Panc1 (cell line): ENCODE measurements around the gene WDR93.

Source experiments
- POLR2AphosphoS5 ChIP-seq: IDR thresholded peaks from 2 replicates; pipeline ENCODE4 v1.6.1; 2012; ENCODE audit warnings: mild to moderate bottlenecking, low read depth, low read length, moderate library complexity
- TF ChIP-seq, protein P1 (sequence below), 2 experiments: IDR thresholded peaks; 2 replicates each; pipeline ENCODE4 v1.6.1; 2011 to 2012; ENCODE audit warnings: low read depth in 2 of 2, control low read depth in 1 of 2, low read length in 1 of 2, mild to moderate bottlenecking in 1 of 2, moderate library complexity in 1 of 2; ENCODE audit not compliant: insufficient read depth in 1 of 2
- TF ChIP-seq, protein P2 (sequence below): fragments of 450-650 bp; IDR thresholded peaks from 2 replicates; pipeline ENCODE4 v1.5.1; 2017; ENCODE audit warnings: mild to moderate bottlenecking

DNA sequence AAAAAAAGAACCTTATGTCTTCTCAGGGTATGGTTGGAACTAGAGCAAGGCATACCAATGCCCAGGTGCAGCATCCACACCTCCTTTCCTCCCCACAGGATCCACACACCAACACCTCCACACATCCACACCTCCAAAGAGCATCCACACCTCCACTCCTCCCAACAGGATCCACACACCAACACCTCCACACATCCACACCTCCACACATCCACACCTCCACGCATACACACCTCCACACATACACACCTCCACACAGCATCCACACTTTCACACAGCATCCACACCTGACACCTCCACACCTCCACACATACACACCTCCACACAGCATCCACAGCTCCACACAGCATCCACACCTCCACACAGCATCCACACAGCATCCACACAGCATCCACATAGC lies 55.2 kb downstream of the WDR93 start:
- TF ChIP-seq, protein P1, sequence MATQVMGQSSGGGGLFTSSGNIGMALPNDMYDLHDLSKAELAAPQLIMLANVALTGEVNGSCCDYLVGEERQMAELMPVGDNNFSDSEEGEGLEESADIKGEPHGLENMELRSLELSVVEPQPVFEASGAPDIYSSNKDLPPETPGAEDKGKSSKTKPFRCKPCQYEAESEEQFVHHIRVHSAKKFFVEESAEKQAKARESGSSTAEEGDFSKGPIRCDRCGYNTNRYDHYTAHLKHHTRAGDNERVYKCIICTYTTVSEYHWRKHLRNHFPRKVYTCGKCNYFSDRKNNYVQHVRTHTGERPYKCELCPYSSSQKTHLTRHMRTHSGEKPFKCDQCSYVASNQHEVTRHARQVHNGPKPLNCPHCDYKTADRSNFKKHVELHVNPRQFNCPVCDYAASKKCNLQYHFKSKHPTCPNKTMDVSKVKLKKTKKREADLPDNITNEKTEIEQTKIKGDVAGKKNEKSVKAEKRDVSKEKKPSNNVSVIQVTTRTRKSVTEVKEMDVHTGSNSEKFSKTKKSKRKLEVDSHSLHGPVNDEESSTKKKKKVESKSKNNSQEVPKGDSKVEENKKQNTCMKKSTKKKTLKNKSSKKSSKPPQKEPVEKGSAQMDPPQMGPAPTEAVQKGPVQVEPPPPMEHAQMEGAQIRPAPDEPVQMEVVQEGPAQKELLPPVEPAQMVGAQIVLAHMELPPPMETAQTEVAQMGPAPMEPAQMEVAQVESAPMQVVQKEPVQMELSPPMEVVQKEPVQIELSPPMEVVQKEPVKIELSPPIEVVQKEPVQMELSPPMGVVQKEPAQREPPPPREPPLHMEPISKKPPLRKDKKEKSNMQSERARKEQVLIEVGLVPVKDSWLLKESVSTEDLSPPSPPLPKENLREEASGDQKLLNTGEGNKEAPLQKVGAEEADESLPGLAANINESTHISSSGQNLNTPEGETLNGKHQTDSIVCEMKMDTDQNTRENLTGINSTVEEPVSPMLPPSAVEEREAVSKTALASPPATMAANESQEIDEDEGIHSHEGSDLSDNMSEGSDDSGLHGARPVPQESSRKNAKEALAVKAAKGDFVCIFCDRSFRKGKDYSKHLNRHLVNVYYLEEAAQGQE (IDR thresholded peaks at IDR 0.05; ENCODE audit: insufficient read depth in 1 of 2, low read depth in 2 of 2, low read length in 1 of 2): no peak
- TF ChIP-seq, protein P2, sequence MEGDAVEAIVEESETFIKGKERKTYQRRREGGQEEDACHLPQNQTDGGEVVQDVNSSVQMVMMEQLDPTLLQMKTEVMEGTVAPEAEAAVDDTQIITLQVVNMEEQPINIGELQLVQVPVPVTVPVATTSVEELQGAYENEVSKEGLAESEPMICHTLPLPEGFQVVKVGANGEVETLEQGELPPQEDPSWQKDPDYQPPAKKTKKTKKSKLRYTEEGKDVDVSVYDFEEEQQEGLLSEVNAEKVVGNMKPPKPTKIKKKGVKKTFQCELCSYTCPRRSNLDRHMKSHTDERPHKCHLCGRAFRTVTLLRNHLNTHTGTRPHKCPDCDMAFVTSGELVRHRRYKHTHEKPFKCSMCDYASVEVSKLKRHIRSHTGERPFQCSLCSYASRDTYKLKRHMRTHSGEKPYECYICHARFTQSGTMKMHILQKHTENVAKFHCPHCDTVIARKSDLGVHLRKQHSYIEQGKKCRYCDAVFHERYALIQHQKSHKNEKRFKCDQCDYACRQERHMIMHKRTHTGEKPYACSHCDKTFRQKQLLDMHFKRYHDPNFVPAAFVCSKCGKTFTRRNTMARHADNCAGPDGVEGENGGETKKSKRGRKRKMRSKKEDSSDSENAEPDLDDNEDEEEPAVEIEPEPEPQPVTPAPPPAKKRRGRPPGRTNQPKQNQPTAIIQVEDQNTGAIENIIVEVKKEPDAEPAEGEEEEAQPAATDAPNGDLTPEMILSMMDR: no peak
- TF ChIP-seq POLR2AphosphoS5: no peak
